ENCODE results near the gene DENND1C.

DENND1C gene

GRCh38 chr19:6424195-6424938 is 57.2 kb downstream of the DENND1C start, which contains the start of gene KHSRP:
Gene KHSRP (minus strand): TSS chr19:6424811. CDS start chr19:6424701, 110 bp downstream.
- DNase-seq (ENCODE audit: low read depth in 2 of 2): no peak

- DNase-seq (ENCODE audit: low read depth in 2 of 2): peak in 1 of 2 experiments; percentile 3
Measured at GRCh38 chr19:6423499-6424194, 57.9 kb downstream of the DENND1C start.

GRCh38 chr19:6421075-6422014 is 60.2 kb downstream of the DENND1C start:
- no peak for DNase-seq (ENCODE audit: low read depth in 2 of 2)

DNA sequence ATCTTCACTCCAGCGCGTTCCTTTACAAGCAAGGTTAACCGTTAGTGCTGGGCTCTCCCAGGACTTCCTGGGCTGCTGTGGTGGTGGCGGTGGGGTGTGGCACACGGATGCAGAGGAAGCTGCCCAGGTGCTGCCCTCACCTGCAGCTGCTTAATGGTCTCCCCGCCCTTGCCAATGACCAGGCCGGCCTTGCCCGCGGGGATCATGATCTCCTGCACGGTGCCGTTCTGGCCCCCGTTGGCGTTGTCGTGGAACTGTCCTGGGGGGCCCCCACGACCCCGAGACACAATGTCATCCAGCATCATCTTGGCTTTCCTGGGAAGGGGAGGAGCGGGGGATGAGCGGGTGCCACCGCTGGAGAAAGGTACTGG is 63.0 kb downstream of the DENND1C start:
- no peak for DNase-seq (ENCODE audit: low read depth in 2 of 2)

DNA sequence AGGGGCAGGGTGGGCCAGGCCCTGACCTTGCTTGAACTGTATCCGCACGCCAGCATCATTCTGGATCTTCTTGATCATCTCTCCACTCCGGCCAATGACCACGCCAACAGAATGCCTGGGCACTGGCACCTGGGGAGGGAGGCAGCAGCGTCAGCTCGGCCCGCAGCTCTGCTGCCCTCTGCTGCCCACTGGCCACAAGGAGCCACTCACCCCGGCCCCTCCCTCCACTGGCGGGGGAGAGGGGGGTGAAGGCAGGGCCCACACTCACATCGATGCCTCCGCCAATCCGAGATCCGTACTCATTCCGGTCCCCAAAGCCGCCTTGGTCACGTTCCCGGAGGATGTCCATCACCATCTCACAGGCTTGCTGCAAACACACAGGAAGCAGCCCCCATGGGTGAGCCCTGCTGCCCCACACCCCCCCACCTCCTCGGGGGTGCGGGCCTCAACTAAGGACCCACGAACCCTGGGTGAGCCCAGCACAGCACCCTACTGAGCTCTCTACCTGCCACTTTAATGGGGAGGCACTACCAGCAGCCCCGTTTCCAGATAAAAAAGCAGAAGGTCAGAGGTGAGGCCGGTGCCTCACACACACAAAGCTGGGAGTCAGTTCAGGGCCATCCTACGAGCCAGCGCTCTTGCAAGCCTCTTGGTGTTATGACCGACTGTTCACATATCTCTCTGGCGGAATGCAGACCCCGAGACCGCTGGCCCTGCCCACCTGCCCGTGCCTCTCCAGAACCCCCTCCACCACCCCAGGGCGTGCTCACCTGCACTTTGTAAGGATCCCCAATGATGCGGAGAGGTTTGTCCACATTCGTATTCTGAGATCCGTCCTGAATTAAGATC is 63.6 kb downstream of the DENND1C start:
- no peak for DNase-seq (ENCODE audit: low read depth in 2 of 2)

Measured in fibroblast of skin of left quadriceps (primary cell).